HepG2 (cell line): ENCODE measurements around the gene TAGLN.

Experiments used
- CHD2 ChIP-seq: IDR thresholded peaks from 2 replicates; pipeline ENCODE4 v1.6.1; 2011; ENCODE audit warnings: low read depth, low read length, improper control_type of control experiment
- HDAC6 ChIP-seq: fragments of 200-600 bp; sonication (generic); IDR thresholded peaks from 2 replicates; pipeline ENCODE4 v1.7.0; 2017; ENCODE audit warnings: mild to moderate bottlenecking, antibody characterized with exemption, low read length, low read depth
- MAF1 ChIP-seq: sonication (generic); formaldehyde crosslinking; IDR thresholded peaks from 2 replicates; pipeline ENCODE4 v1.5.0; 2020; ENCODE audit warnings: missing genetic modification reagents, borderline replicate concordance
- POLR2AphosphoS5 ChIP-seq: IDR thresholded peaks from 2 replicates; pipeline ENCODE4 v1.6.1; 2012; ENCODE audit warnings: low read depth, low read length
- REST ChIP-seq, 2 experiments: IDR thresholded peaks; 2 replicates each; pipeline ENCODE4 v1.6.1; 2011 to 2012; ENCODE audit warnings: low read length in 2 of 2, borderline replicate concordance in 1 of 2, low read depth in 1 of 2, mild to moderate bottlenecking in 1 of 2, moderate library complexity in 1 of 2
- RXRA ChIP-seq: sonication (generic); formaldehyde crosslinking; IDR thresholded peaks from 2 replicates; pipeline ENCODE4 v1.5.1; 2020; ENCODE audit warnings: missing genetic modification reagents
- SIX4 ChIP-seq: sonication (generic); formaldehyde crosslinking; IDR thresholded peaks from 2 replicates; pipeline ENCODE4 v1.4.0; 2020; ENCODE audit warnings: missing genetic modification reagents
- TCF7 ChIP-seq: sonication (generic); IDR thresholded peaks from 2 replicates; pipeline ENCODE4 v1.6.1; 2016; ENCODE audit warnings: antibody characterized with exemption, low read depth

GRCh38 chr11:117185736-117186430, 13.3 kb upstream of the TAGLN start:
- TF ChIP-seq CHD2 (no peak), HDAC6 (no peak), RXRA (CRISPR knock-in tag) (no peak), MAF1 (CRISPR knock-in tag) (no peak), TCF7 (no peak), SIX4 (CRISPR knock-in tag) (no peak), REST (IDR thresholded peaks at IDR 0.05; ENCODE audit: borderline replicate concordance in 1 of 2, low read depth in 1 of 2, low read length in 2 of 2) (no peak), POLR2AphosphoS5 (no peak)
